Stimulated activated CD4-positive, alpha-beta T cell treated with anti-CD3 and anti-CD28 coated beads, TNF-alpha, amount 100 ng/mL, for 4 hours (primary cell): ENCODE results near the gene DYRK1A.

Experiments
- DNase-seq, 3 experiments: peaks; one replicate each; pipeline ENCODE4 v3.0.0-alpha.2; 2020; ENCODE audit warnings: low read depth in 3 of 3

The DYRK1A gene

GRCh38 chr21:37566790-37567615, 200.4 kb downstream of the DYRK1A start:
- no peak for DNase-seq

DNA sequence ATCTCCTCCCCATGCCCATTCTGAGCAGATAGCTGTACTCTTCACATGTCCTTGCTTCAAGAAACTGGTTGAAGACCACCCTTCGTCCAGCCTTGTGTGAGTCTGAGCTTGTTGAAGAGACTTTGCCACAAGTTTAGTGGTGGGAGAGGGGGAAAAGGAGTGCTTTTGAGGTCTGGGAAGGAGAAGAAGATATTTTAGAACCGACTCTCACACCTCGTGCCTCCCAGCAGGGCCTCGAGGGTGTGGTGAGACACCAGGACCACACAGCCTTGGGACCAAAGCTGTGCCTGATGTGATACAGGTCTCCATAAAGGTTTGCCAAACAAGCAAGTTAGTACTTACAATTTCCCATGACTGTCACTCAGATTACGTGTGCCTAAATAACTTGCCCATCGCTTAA, 201.8 kb downstream of the DYRK1A start:
- no peak for DNase-seq

GRCh38 chr21:37568916-37569315, 202.3 kb downstream of the DYRK1A start:
- no peak for DNase-seq

DNA sequence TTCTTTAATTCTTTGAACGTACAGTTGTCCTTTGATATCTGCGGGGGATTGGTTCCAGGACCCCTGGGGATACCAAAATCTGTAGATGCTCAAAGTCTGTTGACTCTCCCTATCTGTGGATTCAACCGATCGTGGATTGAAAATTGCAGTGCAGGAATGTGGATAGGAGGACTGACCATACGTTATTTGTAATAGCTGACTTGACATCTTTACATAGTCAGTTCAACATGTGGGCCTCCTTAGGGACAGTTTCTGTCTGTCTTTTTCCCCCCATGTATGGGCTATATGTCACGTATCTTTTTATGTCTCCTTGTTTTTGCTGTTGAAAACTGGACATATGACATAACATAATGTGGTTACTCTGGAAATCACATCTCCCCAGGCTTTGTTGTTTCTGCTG, 204.9 kb downstream of the DYRK1A start:
- DNase-seq: no peak

DNA sequence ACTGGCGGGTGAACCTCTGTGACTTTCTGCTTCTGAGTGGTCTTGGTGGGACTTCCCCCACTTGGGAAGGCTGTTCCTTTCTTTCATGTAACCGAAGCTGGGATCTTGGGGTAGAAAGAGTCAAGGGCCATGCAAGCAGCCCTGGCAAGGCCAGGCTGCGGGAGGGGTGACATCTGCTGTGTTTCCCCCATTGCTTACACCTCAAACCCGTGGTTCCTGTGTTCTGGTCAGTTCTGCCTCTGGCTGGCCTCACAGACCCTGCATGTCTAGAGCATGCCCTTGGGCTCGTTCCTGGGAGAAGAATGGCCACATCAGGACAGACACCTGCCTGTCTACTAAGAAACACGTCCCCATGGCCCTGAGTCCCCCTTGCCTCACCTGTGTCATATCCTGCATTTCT, 207.7 kb downstream of the DYRK1A start:
- no peak for DNase-seq

GRCh38 chr21:37574751-37575150, 208.2 kb downstream of the DYRK1A start:
- no peak for DNase-seq

- DNase-seq: no peak
Observed at GRCh38 chr21:37575580-37575979, 209.0 kb downstream of the DYRK1A start.
